HepG2 (cell line): ENCODE data around the gene ATG7. TPM values are rescaled to one million over a fixed set of nuclear protein-coding genes. Genes with fewer than 3 reads are reported as not detected.
A peak's percentile ranks its signal among the peaks of the same experiment; 100 is the strongest.

Experiments
- ATM ChIP-seq: fragments of 450-650 bp; IDR thresholded peaks from 2 replicates; pipeline ENCODE4 v1.7.1; 2017; ENCODE audit warnings: mild to moderate bottlenecking, borderline replicate concordance
- CEBPG ChIP-seq: IDR thresholded peaks from 2 replicates; pipeline ENCODE4 v1.6.1; 2016
- FOXA3 ChIP-seq: IDR thresholded peaks from 2 replicates; pipeline ENCODE4 v1.6.1; 2016; ENCODE audit warnings: missing genetic modification reagents, missing compliant biosample characterization
- GPN1 ChIP-seq: sonication (generic); formaldehyde crosslinking; IDR thresholded peaks from 2 replicates; pipeline ENCODE4 v1.5.1; 2020; ENCODE audit warnings: missing genetic modification reagents, borderline replicate concordance
- KDM4B ChIP-seq: sonication (generic); formaldehyde crosslinking; IDR thresholded peaks from 2 replicates; pipeline ENCODE4 v1.4.0; 2020; ENCODE audit warnings: missing genetic modification reagents
- KDM6A ChIP-seq: IDR thresholded peaks from 2 replicates; pipeline ENCODE4 v1.6.1; 2016; ENCODE audit warnings: low read depth
- RFXANK ChIP-seq: IDR thresholded peaks from 2 replicates; pipeline ENCODE4 v1.6.1; 2016
- SETDB1 ChIP-seq: sonication (generic); formaldehyde crosslinking; IDR thresholded peaks from 2 replicates; pipeline ENCODE4 v1.5.1; 2020; ENCODE audit warnings: missing genetic modification reagents, mild to moderate bottlenecking, borderline replicate concordance
- SMAD3 ChIP-seq: sonication (generic); formaldehyde crosslinking; IDR thresholded peaks from 2 replicates; pipeline ENCODE4 v1.4.0; 2020; ENCODE audit warnings: missing genetic modification reagents
- SMARCE1 ChIP-seq: fragments of 450-650 bp; IDR thresholded peaks from 2 replicates; pipeline ENCODE4 v1.6.1; 2017; ENCODE audit warnings: borderline replicate concordance
- ZNF274 ChIP-seq: sonication (generic); formaldehyde crosslinking; IDR thresholded peaks from 2 replicates; pipeline ENCODE4 v1.5.1; 2020; ENCODE audit warnings: mild to moderate bottlenecking, missing genetic modification reagents
- ZNF367 ChIP-seq: sonication (generic); formaldehyde crosslinking; IDR thresholded peaks from 2 replicates; pipeline ENCODE4 v1.4.0; 2020; ENCODE audit warnings: missing genetic modification reagents, borderline replicate concordance
- ZNF451 ChIP-seq: sonication (generic); formaldehyde crosslinking; IDR thresholded peaks from 2 replicates; pipeline ENCODE4 v1.5.0; 2020; ENCODE audit warnings: mild to moderate bottlenecking, missing genetic modification reagents
- ZNF850 ChIP-seq: sonication (generic); formaldehyde crosslinking; conservative IDR thresholded peaks from 2 replicates; pipeline ENCODE4 v1.9.0; 2021; ENCODE audit warnings: mild to moderate bottlenecking, missing genetic modification reagents
- polyA plus RNA-seq, 8 experiments: library from polyadenylated mRNA; depleted of rRNA in 3 of 8; stranded (reverse) in 7 of 8; unstranded in 1 of 8; fragments of >200 nt; fragmentation: Illumina TruSeq in 4 of 8; extraction: Trizol in 4 of 8; gene quantifications; 2 replicates each; pipeline versions ENCODE4 v1.2.1 to v1.2.3, GENCODE V29; 2011 to 2016; ENCODE audit warnings: low read depth in 4 of 8, missing spikeins in 1 of 8, mixed read lengths in 1 of 8; ENCODE audit not compliant: insufficient read depth in 1 of 8
- total RNA-seq, 5 experiments: library from RNA; depleted of rRNA; stranded (reverse); fragments of >200 nt; fragmentation: Illumina TruSeq; extraction: Trizol; gene quantifications; 2 replicates each; pipeline ENCODE4 v1.2.3, GENCODE V29; 2016; ENCODE audit warnings: low read depth in 1 of 5
- TF ChIP-seq, protein P1 (sequence below): sonication (generic); formaldehyde crosslinking; IDR thresholded peaks from 2 replicates; pipeline ENCODE4 v1.5.1; 2020; ENCODE audit warnings: mild to moderate bottlenecking, missing genetic modification reagents, borderline replicate concordance
- TF ChIP-seq, protein P2 (sequence below): sonication (generic); formaldehyde crosslinking; IDR thresholded peaks from 2 replicates; pipeline ENCODE4 v1.5.0; 2020; ENCODE audit warnings: missing genetic modification reagents
- TF ChIP-seq, protein P3 (sequence below): sonication (generic); formaldehyde crosslinking; conservative IDR thresholded peaks from 2 replicates; pipeline ENCODE4 v1.8.0; 2022; ENCODE audit warnings: mild to moderate bottlenecking, moderate library complexity, missing genetic modification reagents
- TF ChIP-seq, protein P4 (sequence below): sonication (generic); formaldehyde crosslinking; IDR thresholded peaks from 2 replicates; pipeline ENCODE4 v1.4.0; 2020; ENCODE audit warnings: mild to moderate bottlenecking, missing genetic modification reagents, borderline replicate concordance

ATG7 gene
- total and polyA plus RNA-seq, 2 of the 13 experiments (the other 11 are each of a cell fraction or from before 2014, with no cell fraction given) = 7.8 to 22.1 TPM

DNA sequence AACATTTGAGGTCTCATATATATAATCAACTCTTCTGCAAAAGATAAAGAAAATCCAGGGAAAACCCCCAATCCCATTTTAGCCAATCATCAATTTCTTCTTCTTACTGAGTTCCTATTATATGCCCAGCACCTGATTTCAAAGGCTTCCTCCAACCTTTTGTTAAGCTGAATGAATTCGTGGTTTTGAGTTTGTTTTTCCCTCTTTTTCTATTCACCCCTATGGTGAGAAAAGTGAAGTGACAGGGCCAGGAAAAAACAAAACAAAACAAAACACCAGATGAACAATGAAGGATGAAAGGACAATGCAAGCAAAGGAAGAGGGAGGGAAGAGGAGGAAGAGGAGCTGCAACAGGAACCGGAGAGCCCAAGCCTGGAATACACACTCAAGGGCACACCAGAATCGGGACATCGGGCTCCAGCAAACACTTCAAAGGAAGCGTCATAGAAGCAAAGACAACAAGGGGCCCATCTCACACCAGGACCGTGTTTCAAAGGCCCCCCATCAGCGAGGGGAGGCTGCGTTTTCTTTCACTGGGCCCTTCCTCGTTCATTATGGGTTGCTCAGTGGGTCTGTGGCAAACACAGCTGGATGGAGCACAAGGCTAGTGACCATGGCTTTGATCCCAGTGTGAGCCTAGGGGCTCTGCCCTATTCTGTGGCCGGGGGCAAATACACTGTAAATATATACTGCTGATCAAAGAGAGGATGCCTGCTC is 321.3 kb downstream of the ATG7 start (continued):
- TF ChIP-seq, protein P1, sequence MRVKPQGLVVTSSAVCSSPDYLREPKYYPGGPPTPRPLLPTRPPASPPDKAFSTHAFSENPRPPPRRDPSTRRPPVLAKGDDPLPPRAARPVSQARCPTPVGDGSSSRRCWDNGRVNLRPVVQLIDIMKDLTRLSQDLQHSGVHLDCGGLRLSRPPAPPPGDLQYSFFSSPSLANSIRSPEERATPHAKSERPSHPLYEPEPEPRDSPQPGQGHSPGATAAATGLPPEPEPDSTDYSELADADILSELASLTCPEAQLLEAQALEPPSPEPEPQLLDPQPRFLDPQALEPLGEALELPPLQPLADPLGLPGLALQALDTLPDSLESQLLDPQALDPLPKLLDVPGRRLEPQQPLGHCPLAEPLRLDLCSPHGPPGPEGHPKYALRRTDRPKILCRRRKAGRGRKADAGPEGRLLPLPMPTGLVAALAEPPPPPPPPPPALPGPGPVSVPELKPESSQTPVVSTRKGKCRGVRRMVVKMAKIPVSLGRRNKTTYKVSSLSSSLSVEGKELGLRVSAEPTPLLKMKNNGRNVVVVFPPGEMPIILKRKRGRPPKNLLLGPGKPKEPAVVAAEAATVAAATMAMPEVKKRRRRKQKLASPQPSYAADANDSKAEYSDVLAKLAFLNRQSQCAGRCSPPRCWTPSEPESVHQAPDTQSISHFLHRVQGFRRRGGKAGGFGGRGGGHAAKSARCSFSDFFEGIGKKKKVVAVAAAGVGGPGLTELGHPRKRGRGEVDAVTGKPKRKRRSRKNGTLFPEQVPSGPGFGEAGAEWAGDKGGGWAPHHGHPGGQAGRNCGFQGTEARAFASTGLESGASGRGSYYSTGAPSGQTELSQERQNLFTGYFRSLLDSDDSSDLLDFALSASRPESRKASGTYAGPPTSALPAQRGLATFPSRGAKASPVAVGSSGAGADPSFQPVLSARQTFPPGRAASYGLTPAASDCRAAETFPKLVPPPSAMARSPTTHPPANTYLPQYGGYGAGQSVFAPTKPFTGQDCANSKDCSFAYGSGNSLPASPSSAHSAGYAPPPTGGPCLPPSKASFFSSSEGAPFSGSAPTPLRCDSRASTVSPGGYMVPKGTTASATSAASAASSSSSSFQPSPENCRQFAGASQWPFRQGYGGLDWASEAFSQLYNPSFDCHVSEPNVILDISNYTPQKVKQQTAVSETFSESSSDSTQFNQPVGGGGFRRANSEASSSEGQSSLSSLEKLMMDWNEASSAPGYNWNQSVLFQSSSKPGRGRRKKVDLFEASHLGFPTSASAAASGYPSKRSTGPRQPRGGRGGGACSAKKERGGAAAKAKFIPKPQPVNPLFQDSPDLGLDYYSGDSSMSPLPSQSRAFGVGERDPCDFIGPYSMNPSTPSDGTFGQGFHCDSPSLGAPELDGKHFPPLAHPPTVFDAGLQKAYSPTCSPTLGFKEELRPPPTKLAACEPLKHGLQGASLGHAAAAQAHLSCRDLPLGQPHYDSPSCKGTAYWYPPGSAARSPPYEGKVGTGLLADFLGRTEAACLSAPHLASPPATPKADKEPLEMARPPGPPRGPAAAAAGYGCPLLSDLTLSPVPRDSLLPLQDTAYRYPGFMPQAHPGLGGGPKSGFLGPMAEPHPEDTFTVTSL (CRISPR knock-in tag) = no peak
- no peak for TF ChIP-seq ATM
- TF ChIP-seq KDM4B (CRISPR knock-in tag) = no peak
- no peak for TF ChIP-seq ZNF451 (CRISPR knock-in tag)
- no peak for TF ChIP-seq SMARCE1
- TF ChIP-seq FOXA3 = peak; percentile 73
- TF ChIP-seq CEBPG (CRISPR knock-in tag) = peak; percentile 16; the same call in 1 of the 2 replicates
- TF ChIP-seq, protein P2, sequence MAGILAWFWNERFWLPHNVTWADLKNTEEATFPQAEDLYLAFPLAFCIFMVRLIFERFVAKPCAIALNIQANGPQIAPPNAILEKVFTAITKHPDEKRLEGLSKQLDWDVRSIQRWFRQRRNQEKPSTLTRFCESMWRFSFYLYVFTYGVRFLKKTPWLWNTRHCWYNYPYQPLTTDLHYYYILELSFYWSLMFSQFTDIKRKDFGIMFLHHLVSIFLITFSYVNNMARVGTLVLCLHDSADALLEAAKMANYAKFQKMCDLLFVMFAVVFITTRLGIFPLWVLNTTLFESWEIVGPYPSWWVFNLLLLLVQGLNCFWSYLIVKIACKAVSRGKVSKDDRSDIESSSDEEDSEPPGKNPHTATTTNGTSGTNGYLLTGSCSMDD = no peak
- no peak for TF ChIP-seq GPN1 (CRISPR knock-in tag)
- no peak for TF ChIP-seq RFXANK (CRISPR knock-in tag)
- TF ChIP-seq SMAD3 (CRISPR knock-in tag) = no peak
- no peak for TF ChIP-seq SETDB1
- TF ChIP-seq ZNF274 (CRISPR knock-in tag) = no peak
- TF ChIP-seq, protein P3, sequence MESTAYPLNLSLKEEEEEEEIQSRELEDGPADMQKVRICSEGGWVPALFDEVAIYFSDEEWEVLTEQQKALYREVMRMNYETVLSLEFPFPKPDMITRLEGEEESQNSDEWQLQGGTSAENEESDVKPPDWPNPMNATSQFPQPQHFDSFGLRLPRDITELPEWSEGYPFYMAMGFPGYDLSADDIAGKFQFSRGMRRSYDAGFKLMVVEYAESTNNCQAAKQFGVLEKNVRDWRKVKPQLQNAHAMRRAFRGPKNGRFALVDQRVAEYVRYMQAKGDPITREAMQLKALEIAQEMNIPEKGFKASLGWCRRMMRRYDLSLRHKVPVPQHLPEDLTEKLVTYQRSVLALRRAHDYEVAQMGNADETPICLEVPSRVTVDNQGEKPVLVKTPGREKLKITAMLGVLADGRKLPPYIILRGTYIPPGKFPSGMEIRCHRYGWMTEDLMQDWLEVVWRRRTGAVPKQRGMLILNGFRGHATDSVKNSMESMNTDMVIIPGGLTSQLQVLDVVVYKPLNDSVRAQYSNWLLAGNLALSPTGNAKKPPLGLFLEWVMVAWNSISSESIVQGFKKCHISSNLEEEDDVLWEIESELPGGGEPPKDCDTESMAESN (CRISPR knock-in tag) = no peak
- no peak for TF ChIP-seq KDM6A
- TF ChIP-seq, protein P4, sequence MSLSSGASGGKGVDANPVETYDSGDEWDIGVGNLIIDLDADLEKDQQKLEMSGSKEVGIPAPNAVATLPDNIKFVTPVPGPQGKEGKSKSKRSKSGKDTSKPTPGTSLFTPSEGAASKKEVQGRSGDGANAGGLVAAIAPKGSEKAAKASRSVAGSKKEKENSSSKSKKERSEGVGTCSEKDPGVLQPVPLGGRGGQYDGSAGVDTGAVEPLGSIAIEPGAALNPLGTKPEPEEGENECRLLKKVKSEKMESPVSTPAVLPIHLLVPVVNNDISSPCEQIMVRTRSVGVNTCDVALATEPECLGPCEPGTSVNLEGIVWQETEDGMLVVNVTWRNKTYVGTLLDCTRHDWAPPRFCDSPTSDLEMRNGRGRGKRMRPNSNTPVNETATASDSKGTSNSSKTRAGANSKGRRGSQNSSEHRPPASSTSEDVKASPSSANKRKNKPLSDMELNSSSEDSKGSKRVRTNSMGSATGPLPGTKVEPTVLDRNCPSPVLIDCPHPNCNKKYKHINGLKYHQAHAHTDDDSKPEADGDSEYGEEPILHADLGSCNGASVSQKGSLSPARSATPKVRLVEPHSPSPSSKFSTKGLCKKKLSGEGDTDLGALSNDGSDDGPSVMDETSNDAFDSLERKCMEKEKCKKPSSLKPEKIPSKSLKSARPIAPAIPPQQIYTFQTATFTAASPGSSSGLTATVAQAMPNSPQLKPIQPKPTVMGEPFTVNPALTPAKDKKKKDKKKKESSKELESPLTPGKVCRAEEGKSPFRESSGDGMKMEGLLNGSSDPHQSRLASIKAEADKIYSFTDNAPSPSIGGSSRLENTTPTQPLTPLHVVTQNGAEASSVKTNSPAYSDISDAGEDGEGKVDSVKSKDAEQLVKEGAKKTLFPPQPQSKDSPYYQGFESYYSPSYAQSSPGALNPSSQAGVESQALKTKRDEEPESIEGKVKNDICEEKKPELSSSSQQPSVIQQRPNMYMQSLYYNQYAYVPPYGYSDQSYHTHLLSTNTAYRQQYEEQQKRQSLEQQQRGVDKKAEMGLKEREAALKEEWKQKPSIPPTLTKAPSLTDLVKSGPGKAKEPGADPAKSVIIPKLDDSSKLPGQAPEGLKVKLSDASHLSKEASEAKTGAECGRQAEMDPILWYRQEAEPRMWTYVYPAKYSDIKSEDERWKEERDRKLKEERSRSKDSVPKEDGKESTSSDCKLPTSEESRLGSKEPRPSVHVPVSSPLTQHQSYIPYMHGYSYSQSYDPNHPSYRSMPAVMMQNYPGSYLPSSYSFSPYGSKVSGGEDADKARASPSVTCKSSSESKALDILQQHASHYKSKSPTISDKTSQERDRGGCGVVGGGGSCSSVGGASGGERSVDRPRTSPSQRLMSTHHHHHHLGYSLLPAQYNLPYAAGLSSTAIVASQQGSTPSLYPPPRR (CRISPR knock-in tag) = peak; percentile 58; the same call in 1 of the 2 replicates
- TF ChIP-seq ZNF850 = no peak
- no peak for TF ChIP-seq ZNF367
